NOMO-1 (cell line): ENCODE measurements around the gene ALG14.
"Not testable (repeated sequence)": the region's sequence is repeated elsewhere in the genome, so short reads cannot be mapped to it uniquely, and the experiment has no call there.

Source experiments
- DNase-seq, 2 experiments: peaks; one replicate each; lab custom pipeline; 2025; ENCODE audit not compliant: unreplicated experiment in 2 of 2; lab: John Stamatoyannopoulos, UW

ALG14 gene

GRCh38 chr1:95013950-95014574 is 58.7 kb downstream of the ALG14 start:
- no peak for DNase-seq

- DNase-seq = no peak
Observed at GRCh38 chr1:95012389-95012788, 60.4 kb downstream of the ALG14 start.

- DNase-seq = no peak
Observed at GRCh38 chr1:95010158-95010557, 62.6 kb downstream of the ALG14 start.

GRCh38 chr1:95007687-95008086 is 65.1 kb downstream of the ALG14 start:
- no peak for DNase-seq

GRCh38 chr1:95006681-95007080 is 66.1 kb downstream of the ALG14 start:
- DNase-seq = no peak

GRCh38 chr1:95005584-95005983 is 67.2 kb downstream of the ALG14 start:
- no peak for DNase-seq

- no peak for DNase-seq
Observed at GRCh38 chr1:95004013-95004412, 68.7 kb downstream of the ALG14 start.

- DNase-seq = no peak
Observed at GRCh38 chr1:95003433-95003738, 69.4 kb downstream of the ALG14 start.

GRCh38 chr1:95002540-95003432 is 70.0 kb downstream of the ALG14 start:
- DNase-seq = no peak

GRCh38 chr1:95002164-95002539 is 70.6 kb downstream of the ALG14 start:
- no peak for DNase-seq

GRCh38 chr1:94999456-95000131 is 73.2 kb downstream of the ALG14 start:
- DNase-seq = no peak

- no peak for DNase-seq
Observed at GRCh38 chr1:94998748-94999147, 74.0 kb downstream of the ALG14 start.

- DNase-seq = no peak
Observed at GRCh38 chr1:94998114-94998513, 74.6 kb downstream of the ALG14 start.

GRCh38 chr1:94995536-94995935 is 77.2 kb downstream of the ALG14 start:
- not testable (repeated sequence) for DNase-seq

GRCh38 chr1:94994805-94995204 is 77.9 kb downstream of the ALG14 start:
- no peak for DNase-seq

- no peak for DNase-seq
Observed at GRCh38 chr1:94993931-94994645, 78.7 kb downstream of the ALG14 start.

- DNase-seq = no peak
Observed at GRCh38 chr1:94992863-94993563, 79.7 kb downstream of the ALG14 start.

GRCh38 chr1:94992161-94992560 is 80.6 kb downstream of the ALG14 start:
- DNase-seq = no peak

- no peak for DNase-seq
Observed at GRCh38 chr1:94989911-94990473, 82.8 kb downstream of the ALG14 start.

GRCh38 chr1:94989398-94989797 is 83.4 kb downstream of the ALG14 start:
- DNase-seq = no peak
